NCI-H774 (cell line): Measurements from ENCODE around the gene OBSCN.
A peak's percentile ranks its signal among the peaks of the same experiment; 100 is the strongest.
"Not testable (repeated sequence)": the region's sequence is repeated elsewhere in the genome, so short reads cannot be mapped to it uniquely, and the experiment has no call there.

Experiments used
- DNase-seq: peaks from one replicate; lab custom pipeline; 2025; lab: John Stamatoyannopoulos, UW

Gene OBSCN

GRCh38 chr1:228185641-228185965, 22.2 kb upstream of the OBSCN start:
- DNase-seq: no peak

DNA sequence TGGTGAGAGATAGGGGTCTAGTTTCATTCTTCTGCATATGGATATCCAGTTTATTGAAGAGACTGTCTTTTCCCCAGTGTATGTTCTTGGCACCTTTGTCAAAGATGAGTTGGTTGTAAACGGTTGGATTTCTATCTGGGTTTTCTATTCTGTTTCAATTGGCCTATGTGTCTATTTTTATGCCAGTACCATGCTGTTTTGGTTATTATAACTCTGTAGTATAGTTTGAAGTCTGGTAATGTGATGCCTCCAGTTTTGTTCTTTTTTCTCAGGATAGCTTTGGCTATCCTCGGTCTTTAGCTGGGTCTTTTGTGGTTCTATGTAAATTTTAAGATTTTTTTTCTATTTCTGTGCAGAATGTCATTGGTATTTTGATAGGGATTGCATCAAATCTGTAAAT, 19.6 kb upstream of the OBSCN start:
- DNase-seq: not testable (repeated sequence)

GRCh38 chr1:228190182-228190581, 17.7 kb upstream of the OBSCN start:
- DNase-seq: no peak

DNA sequence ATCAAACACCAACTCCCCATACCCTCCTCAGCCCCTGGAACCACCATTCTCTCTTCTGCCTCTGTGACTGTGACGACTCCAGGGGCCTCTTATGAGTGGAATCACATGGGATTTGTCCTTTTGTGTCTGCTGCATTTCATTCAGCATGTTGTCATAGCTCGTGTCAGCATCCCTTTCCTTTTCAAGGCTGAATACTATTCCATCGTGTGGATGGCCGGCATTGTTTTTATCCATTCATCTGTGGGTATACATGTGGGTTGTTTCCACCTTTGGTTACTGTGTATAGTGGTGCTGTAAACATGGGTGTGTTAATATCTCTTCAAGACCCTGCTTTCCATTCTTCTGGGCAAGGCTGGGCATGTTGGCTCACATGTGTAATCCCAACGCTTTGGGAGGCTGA, 17.1 kb upstream of the OBSCN start:
- no peak for DNase-seq

GRCh38 chr1:228194436-228194835, 13.4 kb upstream of the OBSCN start:
- DNase-seq: no peak

- no peak for DNase-seq
These were observed 12.7 kb upstream of the OBSCN start for GRCh38 chr1:228194921-228195812.

DNA sequence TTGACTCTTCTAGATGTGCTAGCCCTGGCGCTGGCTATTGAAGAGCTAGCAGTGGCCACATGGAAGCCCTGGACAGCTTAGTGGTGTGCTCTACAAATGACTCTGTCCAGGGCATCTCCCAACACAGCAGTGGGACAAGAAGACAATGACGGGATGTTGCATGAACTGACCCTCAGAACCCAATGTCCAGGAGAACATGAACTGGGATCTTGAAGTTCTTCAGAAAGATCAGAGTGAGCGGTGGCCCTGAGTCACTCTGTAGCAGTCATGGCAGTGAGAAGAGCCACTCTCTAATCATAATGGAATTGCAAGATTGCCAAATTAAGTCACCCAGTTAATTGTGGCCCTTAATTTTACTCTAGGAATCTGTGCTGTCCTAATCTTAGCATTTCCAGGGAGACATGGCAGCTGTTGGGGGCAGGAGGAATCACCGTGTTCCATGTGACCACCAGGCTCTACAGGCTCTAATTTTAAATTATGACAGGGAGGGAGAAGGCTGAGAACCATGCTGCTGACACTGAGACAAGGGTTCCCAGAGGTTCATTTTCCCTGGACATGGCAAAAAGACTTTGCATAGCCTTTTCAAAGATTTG, 10.2 kb upstream of the OBSCN start:
- DNase-seq: no peak

DNA sequence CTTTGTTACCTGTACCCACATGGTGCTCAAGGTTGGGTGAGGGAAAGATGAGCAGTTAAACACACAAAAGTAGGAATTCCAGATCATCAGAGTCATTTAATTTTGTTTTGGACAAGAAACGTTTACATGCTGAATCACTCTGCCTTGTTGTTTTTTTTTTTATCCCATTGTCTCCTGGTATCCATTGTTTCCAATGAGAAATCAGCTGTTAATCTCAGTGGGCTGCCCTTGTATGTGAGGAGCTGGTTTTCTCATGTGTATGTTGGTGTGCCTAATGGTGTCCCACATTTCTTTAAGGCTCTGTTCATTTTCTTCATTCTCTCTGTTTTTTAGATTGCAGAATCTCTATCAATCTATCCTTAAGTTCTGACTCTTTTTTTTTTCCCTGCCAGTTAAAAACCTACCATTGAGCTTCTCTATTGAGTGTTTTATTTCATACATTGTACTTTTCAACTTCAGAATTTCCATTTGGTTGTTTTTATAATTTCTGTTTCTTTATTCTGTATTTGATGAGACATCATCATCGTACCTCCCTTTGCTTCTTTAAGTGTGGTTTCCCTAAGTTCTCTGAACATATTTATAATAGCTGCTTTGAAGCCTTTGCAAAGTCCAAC, 8.8 kb upstream of the OBSCN start:
- DNase-seq: no peak

DNA sequence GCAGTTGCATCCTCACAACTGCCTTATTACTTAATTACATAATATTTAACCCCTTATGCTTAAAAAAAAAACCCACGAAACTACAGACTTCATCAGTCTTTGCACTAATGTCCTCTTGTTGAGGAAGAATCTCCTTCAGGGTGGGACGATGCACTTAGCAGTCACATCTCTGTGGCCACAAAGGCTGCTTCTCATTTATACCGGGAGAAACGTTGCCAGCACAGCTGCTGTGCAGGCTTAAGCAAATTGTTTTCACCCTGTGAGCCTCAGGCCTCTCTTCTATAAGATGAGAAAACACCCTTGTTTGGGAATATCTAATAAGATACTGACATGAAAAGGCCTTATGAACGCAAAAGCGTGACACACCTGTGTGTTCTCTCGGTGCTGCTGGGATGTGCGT, 2.9 kb upstream of the OBSCN start:
- peak; percentile 61 for DNase-seq

DNA sequence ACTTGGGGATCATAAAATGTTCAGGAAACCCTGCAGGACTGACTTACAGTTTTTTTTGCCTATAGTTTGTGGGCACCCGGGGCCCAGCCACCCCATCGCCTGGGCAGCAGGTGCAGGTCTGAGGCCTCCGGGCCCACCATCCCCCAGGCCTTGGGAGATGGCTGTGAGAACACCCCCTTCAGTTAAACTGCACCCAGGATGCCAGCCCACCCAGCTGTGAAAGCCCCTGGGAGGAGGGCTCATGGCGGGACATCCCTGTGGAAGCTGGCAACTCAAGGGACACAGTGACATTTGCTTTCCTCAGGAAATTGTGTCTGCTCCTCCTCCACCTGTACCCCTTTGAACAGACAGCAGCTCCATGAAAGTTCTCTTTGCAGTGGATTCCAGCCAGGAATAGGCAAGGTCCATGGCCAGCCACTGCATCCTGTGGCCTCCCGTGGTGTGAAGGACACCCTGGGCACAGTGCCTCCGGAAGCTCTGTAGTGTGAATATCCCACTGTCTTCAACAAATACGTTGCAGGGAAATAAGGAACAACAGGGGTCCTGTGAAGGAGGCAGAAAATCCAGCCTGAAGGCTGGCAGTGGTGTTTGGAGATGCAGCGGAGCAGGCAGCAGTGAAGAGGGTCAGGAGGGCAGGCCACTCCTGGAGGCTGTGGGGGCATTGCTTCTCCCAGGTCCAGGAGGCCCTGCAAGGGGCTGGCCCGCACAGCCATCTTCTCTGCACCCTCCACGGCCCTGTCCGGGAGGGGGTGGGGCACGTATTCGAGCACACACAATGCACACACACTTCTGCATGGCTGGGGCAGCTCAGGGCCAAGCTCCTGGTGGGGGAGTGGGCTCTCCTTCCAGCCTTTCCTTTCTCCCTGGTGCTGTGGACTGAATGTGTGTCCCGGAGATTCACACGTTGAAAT, 2.1 kb upstream of the OBSCN start:
- peak; percentile 5 for DNase-seq

DNA sequence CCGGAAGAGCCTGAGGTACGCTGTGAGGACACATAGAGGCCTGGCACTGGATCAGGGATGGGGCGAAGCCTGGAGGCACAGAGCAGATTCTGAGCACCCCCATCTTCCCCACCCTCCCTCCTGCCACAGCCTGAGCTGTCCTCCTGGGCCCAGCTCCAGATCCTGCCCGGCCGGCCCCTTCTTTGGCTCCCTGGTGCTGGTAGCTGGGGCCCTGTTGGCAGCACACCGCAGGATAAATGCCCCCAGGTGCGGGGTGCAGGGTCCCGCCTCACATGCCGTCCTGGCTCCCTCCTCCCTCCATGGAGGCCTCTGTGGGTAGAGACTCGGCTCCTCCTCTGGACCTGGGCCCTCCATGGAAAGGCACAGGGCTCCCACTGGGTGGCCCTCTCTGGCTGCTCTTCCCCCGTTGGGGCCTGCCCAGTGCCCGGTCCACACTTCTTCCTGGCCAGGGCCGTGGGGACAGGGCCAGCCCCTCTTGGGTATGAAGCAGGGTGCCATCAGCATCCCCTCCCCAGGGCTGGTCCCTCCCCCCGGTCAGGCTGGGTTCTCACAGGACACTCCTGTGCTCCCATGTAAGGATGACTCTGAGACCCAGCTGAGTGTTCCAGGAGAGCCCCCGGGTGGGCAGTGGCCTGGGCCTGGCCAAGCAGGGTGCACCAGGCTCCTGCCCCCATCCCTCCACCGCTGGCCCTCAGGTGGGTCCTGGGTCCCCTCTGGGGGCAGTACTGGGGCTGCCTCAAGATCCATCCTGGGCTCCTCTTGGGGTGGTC, 1.1 kb upstream of the OBSCN start:
- no peak for DNase-seq

GRCh38 chr1:228207381-228207810, 448 bp upstream of the OBSCN start:
- DNase-seq: no peak

DNA sequence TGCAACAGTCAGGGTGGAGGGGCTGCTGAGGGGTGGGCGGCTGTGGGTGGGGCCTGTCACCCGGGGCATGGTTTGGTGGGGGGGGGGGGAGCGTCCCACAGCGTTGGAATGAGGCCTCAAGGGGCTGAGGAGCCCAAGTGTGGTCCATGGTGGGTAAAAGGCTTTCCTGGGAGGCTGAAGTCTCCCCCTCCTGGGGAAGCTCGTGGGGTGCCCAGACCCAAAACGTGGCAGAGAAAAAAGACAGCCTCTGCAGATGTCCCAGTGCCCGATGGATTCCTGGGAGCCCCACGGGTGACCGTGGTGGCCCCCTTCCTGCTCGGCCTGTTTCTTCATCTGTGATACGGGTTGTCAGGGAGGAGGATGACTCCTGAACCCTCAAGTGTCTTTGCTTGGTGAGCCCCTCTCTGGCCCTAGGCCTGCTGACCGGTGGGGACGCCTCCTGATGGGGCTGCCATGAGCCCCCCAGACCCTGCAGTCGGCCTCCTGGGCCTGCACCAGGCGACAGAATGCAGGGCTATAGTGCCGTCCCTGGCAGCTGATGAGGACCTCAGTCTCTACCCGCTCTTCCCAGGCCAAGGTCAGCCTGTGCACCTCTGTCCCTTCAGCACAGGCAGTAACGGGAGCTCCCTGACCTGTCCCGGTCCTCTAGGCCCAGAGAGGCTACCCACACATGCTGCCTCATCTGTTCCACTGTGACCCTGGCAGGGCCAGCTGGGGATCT, 1.1 kb downstream of the OBSCN start:
- DNase-seq: no peak

DNA sequence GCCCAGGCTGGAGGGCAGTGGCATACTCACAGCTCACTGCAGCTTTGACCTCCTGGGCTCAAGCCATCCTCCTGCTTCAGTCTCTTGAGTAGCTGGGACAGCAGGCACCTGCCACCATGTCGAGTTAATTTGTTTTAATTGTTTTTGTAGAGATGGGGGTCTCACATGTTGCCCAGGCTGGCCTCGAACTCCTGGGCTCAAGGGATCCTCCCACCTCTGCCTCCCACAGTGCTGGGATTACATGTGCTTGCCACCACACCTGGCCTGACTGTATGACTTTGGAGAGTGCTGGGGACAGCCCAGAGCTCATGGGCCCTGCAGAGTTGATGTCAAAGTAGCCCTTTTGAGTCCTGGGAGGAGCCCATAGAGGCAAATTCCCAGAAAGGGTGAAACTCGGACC, 1.8 kb downstream of the OBSCN start:
- DNase-seq: no peak

- DNase-seq: no peak
These were observed 2.3 kb downstream of the OBSCN start for GRCh38 chr1:228210076-228210651.

GRCh38 chr1:228210712-228211530, 3.1 kb downstream of the OBSCN start:
- DNase-seq: no peak

GRCh38 chr1:228211531-228212414, 3.9 kb downstream of the OBSCN start:
- no peak for DNase-seq

GRCh38 chr1:228212415-228212965, 4.6 kb downstream of the OBSCN start:
- no peak for DNase-seq
